ENCODE measurements around the gene STRN. TPM values are rescaled to one million over a fixed set of nuclear protein-coding genes. Genes with fewer than 3 reads are reported as not detected.

The STRN gene
- total RNA-seq, 1 donor from 2014 or later, result 8.0 TPM

- no peak overlapping the region for H3K4me3 ChIP-seq (ENCODE audit: low read depth, low read length)
- no peak for TF ChIP-seq CTCF (conservative IDR thresholded peaks at IDR 0.05; ENCODE audit: low read depth, low read length)
- no peak for DNase-seq (ENCODE audit: low read depth)
These were observed 167.6 kb downstream of the STRN start for GRCh38 chr2:36798724-36799123.

GRCh38 chr2:36797324-36798070 is 168.8 kb downstream of the STRN start:
- H3K4me3 ChIP-seq (ENCODE audit: low read depth, low read length), result no peak overlapping the region
- DNase-seq (ENCODE audit: low read depth), result no peak
- no peak for TF ChIP-seq CTCF (conservative IDR thresholded peaks at IDR 0.05; ENCODE audit: low read depth, low read length)

Other genes starting within 250 kb of the STRN start
- gene HEATR5B, start 117.8 kb upstream of the STRN start, total RNA-seq, result 8.8 and 12.2 TPM in 2 replicates
- gene GPATCH11, start 118.0 kb upstream of the STRN start, total RNA-seq, result 2.1 and 7.5 TPM in 2 replicates
- gene EIF2AK2, start 190.4 kb upstream of the STRN start, total RNA-seq, result 16.1 and 16.7 TPM in 2 replicates
- gene SULT6B1, start 222.1 kb upstream of the STRN start, total RNA-seq, result not detected in 2 replicates
- gene CEBPZOS, start 230.0 kb upstream of the STRN start, total RNA-seq, result 17.6 and 24.6 TPM in 2 replicates

Measured in epithelial cell of proximal tubule (primary cell).